ENCODE measurements around the gene GANC. TPM values are rescaled to one million over a fixed set of nuclear protein-coding genes. Genes with fewer than 3 reads are reported as not detected.

Gene GANC
- total RNA-seq, 1 experiment from 2014 or later = 15.8 TPM

- H2BK20ac ChIP-seq (ENCODE audit: low read depth, low read length, poor library complexity, severe bottlenecking) = no peak overlapping the region
- peaks cover 7% of the 10 kb centered on the region; the same call in 1 of the 2 replicates for H3K79me2 ChIP-seq (ENCODE audit: insufficient read depth, low read length)
- H2BK15ac ChIP-seq (ENCODE audit: low read depth, low read length) = no peak overlapping the region
- H3K23me2 ChIP-seq (ENCODE audit: insufficient read length, low read depth, low read length, poor library complexity, severe bottlenecking) = peaks cover 9% of the 10 kb centered on the region
- no peak overlapping the region for H2BK120ac ChIP-seq (ENCODE audit: low read depth, low read length, poor library complexity, severe bottlenecking)
- no peak overlapping the region for H3K56ac ChIP-seq (ENCODE audit: insufficient read length, low read depth, low read length)
- H3T11ph ChIP-seq (ENCODE audit: low read length) = no peak overlapping the region
- H3K9ac ChIP-seq (ENCODE audit: extremely low read depth, insufficient read length, low read length) = no peak overlapping the region
- no peak overlapping the region for H2BK5ac ChIP-seq (ENCODE audit: insufficient read length, low read length)
- Mint-ChIP-seq H3K27ac (peak overlapping the region in 2 of 3 experiments; percentile 9 to 94; a peak in 5 of 7 replicates), H3K4me1 (peaks cover 32 to 34% of the 10 kb centered on the region in 2 experiments), H3K4me3 (peak overlapping the region in 1 of 2 experiments; percentile 18; a peak in 3 of 5 replicates), H3K9me3 (no peaks in the 10 kb centered on the region), H3K36me3 (ENCODE audit: insufficient read depth in 1 of 3, low read depth in 3 of 3) (peaks cover 0 to 12% (median 10%) of the 10 kb centered on the region in 3 experiments; a peak in 4 of 7 replicates), H3K27me3 (ENCODE audit: low read depth) (no peaks in the 10 kb centered on the region)
- no peaks in the 10 kb centered on the region for H3K27me3 ChIP-seq (ENCODE audit: insufficient read depth, low read length)
- H3K14ac ChIP-seq (ENCODE audit: insufficient read depth, low read length) = no peak overlapping the region
- H3K9me3 ChIP-seq (ENCODE audit: control insufficient read depth, low read depth, low read length) = no peaks in the 10 kb centered on the region
- no peak for DNase-seq
- no peak overlapping the region for H4K91ac ChIP-seq (ENCODE audit: insufficient read length, low read depth, low read length)
- no peak overlapping the region for H4K8ac ChIP-seq (replicated peaks; ENCODE audit: insufficient read length, low read depth, low read length)
- no peak overlapping the region for H3K4ac ChIP-seq (ENCODE audit: low read depth, low read length)
- no peaks in the 10 kb centered on the region for H4K20me1 ChIP-seq (ENCODE audit: control insufficient read depth, insufficient read depth, insufficient read length)
- no peak overlapping the region for H3K23ac ChIP-seq (ENCODE audit: insufficient read length, low read depth, low read length)
- H3K4me2 ChIP-seq (ENCODE audit: insufficient read depth, insufficient read length, low read length) = no peak overlapping the region
- H4K5ac ChIP-seq (ENCODE audit: insufficient read length, low read depth, low read length) = no peak overlapping the region
- H3K18ac ChIP-seq (ENCODE audit: insufficient read length, low read depth, low read length) = no peak overlapping the region
- whole genome bisulfite sequencing (ENCODE audit: extremely low coverage, insufficient read length, low lambda C conversion rate) = no CpG with 5 or more reads among the region's 4 CpGs
- TF ChIP-seq CTCF (conservative IDR thresholded peaks at IDR 0.05) = no peak
- H2AK5ac ChIP-seq (ENCODE audit: insufficient read length, low read length) = no peak overlapping the region
- no peaks in the 10 kb centered on the region for H3K79me1 ChIP-seq (ENCODE audit: insufficient read depth, low read depth, low read length, poor library complexity, severe bottlenecking)
- no peak overlapping the region for H2BK12ac ChIP-seq (ENCODE audit: insufficient read length, low read depth, low read length)
- no peak overlapping the region for H3K27ac ChIP-seq (ENCODE audit: insufficient read length, low read depth, low read length)
- H2AFZ ChIP-seq (ENCODE audit: low read length) = no peak overlapping the region
- H3K4me1 ChIP-seq (ENCODE audit: insufficient read depth, low read length) = peaks cover 5% of the 10 kb centered on the region; the same call in 1 of the 2 replicates
Observed at GRCh38 chr15:42275780-42276391, 2.9 kb downstream of the GANC start.
